ENCODE data around the gene SUSD5.

SUSD5 gene

DNA sequence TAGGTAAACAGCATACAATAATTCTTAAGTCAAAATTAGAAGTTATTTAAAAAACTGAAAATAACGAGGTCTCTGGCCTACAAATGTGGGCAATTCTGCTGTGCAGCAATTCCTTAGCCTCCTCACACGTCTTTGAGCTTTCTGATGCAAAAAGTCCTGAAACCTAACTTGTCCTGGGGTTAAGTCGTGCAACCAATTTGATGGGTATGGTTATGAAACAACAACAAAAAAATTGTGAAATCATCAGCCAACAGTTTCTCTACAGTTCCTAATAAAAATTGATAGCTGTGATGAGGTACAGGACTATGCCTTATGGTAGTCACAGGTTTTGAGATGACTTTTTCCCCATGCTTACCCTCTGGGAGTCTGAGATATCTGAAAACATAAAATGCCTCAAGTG, 115.1 kb downstream of the SUSD5 start:
- peaks cover 0 to 8% (median 6%) of the 10 kb centered on the region in 10 experiments; a peak in 14 of 20 replicates for H3K4me1 ChIP-seq
- no peak overlapping the region for H3K27ac ChIP-seq
- no peaks in the 10 kb centered on the region for H3K27me3 ChIP-seq
- TF ChIP-seq Cebpa-rat (IDR thresholded peaks at IDR 0.05): no peak
- no peak overlapping the region for H3K9ac ChIP-seq
- no peaks in the 10 kb centered on the region for H4K20me1 ChIP-seq
- H3K4me2 ChIP-seq: no peak overlapping the region
- no peak overlapping the region for H3K4me3 ChIP-seq
- H3K36me3 ChIP-seq: no peaks in the 10 kb centered on the region
- H3K9me3 ChIP-seq (replicated peaks in 1 of 11): no peaks in the 10 kb centered on the region

DNA sequence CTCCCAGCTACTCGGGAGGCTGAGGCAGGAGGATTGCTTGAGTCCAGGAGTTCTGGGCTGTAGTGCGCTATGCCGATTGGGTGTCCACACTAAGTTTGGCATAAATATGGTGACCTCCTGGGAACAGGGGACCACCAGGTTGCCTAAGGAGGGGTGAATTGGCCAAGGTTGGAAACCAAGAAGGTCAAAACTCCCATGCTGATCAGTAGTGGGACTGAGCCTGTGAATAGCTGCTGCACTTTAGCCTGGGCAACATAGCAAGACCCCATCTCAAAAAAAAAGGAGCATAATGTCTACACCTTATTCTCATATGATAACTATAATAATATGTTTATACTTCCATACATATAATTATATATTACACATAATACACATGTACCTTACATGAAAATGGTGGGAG, 115.6 kb downstream of the SUSD5 start:
- Histone ChIP-seq H3K4me3 (no peak overlapping the region), H3K27me3 (no peaks in the 10 kb centered on the region), H3K4me1 (peaks cover 2 to 10% (median 9%) of the 10 kb centered on the region in 10 experiments; a peak in 19 of 20 replicates), H3K9ac (no peak overlapping the region), H3K9me3 (replicated peaks in 1 of 11) (no peaks in the 10 kb centered on the region), H4K20me1 (no peaks in the 10 kb centered on the region), H3K36me3 (no peaks in the 10 kb centered on the region), H3K27ac (no peak overlapping the region), H3K4me2 (no peak overlapping the region)
- no peak for TF ChIP-seq Cebpa-rat (IDR thresholded peaks at IDR 0.05)

DNA sequence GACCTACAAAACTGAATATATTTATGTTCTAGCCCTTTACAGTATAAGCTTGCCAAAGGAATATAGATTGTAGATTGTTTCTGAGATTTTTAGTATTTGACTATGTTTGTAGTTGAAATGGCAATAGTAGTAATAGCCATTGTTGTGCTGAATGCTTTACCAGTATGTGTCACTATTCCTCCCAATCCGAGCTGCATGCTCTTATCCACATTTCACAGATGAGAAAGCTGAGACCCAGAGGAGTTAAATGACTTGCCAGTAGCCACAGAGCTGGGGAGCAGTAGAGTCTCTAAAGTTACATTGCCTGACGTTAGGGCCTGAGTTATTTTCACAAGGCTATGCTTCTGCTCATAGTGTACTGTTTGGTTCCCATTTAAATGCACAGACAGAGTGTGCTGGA, 118.4 kb downstream of the SUSD5 start:
- Histone ChIP-seq H3K4me1 (peaks cover 16 to 24% (median 21%) of the 10 kb centered on the region in 10 experiments), H3K27ac (no peak overlapping the region), H3K36me3 (no peaks in the 10 kb centered on the region), H3K4me3 (no peak overlapping the region), H4K20me1 (peaks cover 8 to 11% (median 10%) of the 10 kb centered on the region in 11 experiments; a peak in 19 of 22 replicates), H3K9me3 (replicated peaks in 1 of 11) (no peaks in the 10 kb centered on the region), H3K27me3 (no peaks in the 10 kb centered on the region), H3K4me2 (no peak overlapping the region), H3K9ac (no peak overlapping the region)
- no peak for TF ChIP-seq Cebpa-rat (IDR thresholded peaks at IDR 0.05)
